GM12892 (cell line): ENCODE data around the gene COTL1.
"Not testable (repeated sequence)": the region's sequence is repeated elsewhere in the genome, so short reads cannot be mapped to it uniquely, and the experiment has no call there.

Source experiments
- DNase-seq: peaks from one replicate; pipeline ENCODE4 v3.0.0; 2011; ENCODE audit not compliant: insufficient read length
- FAIRE-seq: peaks from 2 replicates; lab custom pipeline; 2011; peaks lifted over from hg19 to GRCh38; lab: Jason Lieb, UNC
- POLR2A ChIP-seq: IDR thresholded peaks from 2 replicates; pipeline ENCODE4 v1.6.1; 2011; ENCODE audit warnings: low read depth, low read length, control low read depth
- POLR2AphosphoS5 ChIP-seq: IDR thresholded peaks from 2 replicates; pipeline ENCODE4 v1.6.1; 2011; ENCODE audit warnings: low read depth, low read length, control low read depth
- TAF1 ChIP-seq: IDR thresholded peaks from 2 replicates; pipeline ENCODE4 v1.6.1; 2011; ENCODE audit warnings: low read depth, mild to moderate bottlenecking, control low read depth, low read length, borderline replicate concordance

Gene COTL1

DNA sequence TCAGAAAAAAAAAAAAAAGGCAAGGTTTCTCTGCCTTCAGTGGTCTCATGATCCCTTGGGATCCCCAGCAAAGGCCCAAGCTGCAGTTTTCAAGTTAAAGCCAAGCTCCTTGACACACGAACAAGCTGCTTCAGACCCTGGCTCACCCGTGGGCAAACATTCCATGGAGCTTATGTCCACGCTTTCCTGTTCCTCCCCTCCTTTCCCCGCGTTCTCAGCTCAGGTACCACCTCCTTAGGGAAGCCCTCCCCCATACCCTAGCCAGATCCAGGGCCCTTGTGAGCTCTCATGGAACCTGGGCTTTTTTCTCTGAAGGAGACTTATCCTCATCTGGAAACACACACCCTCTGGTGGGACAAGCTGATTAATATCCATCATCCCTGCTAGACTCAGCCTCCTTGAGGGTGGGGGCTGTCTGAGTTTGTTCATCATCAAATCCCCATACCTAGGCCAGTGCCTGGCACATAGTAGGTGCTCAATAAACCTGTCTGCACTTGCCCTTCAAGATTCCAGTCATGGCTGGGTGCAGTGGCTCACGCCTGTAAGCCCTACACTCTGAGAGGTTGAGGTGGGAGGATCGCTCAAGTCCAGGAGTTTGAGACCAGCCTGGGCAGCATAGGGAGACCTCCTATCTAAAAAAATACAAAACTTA, 54.7 kb downstream of the COTL1 start:
- TF ChIP-seq TAF1 (no peak), POLR2A (no peak; the same call in 1 of the 2 replicates), POLR2AphosphoS5 (peak; percentile 32)
- no peak for FAIRE-seq
- DNase-seq, result no peak

DNA sequence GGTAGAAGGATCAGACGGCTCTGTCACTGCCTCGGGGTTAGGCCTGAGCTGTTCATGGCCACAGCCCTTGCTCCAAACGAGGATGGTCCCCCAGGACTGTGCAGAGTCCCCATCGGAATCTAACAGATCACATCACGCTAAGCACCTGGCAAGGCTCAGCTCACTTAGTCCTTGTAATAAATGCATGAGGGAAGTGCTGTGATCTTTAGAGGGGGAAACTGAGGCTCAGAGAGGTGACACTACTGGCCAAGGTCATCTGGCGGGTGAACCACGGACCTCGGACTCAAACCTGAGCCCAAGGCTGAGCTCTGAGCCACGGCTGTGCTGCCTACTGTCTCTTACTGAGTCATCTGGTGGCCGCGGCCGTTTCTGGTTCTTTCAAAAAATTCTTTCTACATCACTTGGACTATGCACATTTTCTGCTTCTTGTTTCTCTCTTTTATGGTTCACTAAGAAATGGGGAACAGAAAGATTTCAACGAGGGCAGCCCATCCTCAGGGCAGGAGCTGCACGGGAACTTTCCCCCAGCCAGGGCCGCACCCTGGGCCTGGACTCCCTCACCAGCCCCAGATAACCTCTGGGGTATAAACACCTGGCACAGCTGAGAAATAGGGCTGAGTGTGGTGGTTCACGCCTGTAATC, 55.6 kb downstream of the COTL1 start:
- FAIRE-seq (no peak), DNase-seq (peak; percentile 46)
- TF ChIP-seq POLR2A (no peak), POLR2AphosphoS5 (no peak; the same call in 1 of the 2 replicates), TAF1 (no peak)

DNA sequence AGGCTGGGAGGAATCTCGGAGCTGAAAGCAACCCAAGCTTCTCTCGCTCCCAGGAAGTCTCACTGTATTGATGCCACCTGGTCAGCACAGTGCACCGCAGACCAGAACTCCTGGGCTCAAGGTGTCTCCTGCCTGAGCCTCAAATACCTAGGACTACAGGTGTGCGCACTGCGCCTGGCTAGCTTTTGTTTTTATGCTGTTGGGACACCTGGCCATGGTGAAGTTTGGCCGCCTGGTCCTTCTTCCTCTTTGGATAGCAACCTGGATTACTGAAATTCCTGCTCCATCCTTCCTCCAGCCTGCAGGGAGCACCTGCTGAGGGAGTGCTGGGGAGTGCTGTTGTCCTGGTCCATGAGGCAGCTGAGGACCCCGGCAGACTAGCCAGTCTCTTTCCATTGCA, 56.6 kb downstream of the COTL1 start:
- FAIRE-seq, result no peak
- DNase-seq, result no peak
- TF ChIP-seq TAF1, result no peak
- peak; percentile 8; the same call in 1 of the 2 replicates for TF ChIP-seq POLR2AphosphoS5
- peak; percentile 44; the same call in 1 of the 2 replicates for TF ChIP-seq POLR2A

DNA sequence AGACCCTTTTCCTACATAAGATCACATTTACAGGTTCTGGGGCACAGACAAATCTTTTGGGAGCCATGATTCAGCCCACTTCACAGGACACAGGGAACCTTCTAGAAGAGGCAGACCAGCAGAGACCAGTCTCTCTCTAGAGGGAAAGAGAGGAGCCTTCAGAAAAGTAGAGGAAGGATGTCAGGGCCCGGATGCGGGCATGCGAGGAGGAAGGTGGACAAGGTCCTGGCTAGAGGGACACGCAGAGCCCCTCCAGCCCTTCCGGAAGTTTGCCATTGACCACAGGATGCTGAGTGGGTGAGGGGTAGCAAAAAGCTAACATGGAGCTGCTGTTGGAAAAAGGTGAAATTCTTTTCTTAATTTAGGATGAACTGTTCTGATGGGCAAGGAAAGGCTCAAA, 57.6 kb downstream of the COTL1 start:
- TF ChIP-seq TAF1, result no peak
- no peak for TF ChIP-seq POLR2A
- TF ChIP-seq POLR2AphosphoS5, result no peak
- FAIRE-seq (no peak), DNase-seq (no peak)

DNA sequence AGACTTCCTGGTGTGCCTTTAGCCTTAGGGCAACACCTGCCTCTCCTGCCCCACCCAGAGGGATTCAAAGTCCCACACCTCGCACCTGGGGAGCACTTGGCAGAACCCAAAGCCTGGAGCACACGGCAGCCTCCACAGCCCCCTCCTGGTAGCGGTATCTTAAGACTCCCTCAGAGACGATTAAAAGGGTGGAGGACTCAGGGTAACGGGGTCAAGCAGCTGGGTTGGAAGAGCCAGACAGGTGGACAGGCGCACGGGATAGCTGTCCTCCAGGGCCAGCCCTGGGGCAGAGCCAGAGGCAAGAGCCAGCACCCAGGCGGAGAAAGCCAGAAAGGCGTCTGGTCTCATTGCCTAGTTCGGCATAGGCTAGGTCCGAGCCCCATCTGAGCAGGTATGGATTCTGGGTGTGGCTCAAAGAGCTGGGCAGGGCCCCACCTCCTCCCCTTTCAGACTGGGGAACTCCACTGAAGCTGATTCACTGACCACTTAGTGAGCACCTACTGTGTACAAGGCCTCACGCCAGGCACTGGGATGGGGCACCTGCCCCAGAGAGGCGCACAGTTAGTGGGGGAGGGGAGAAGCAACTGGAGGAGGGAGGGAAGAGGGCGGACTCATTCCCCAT, 58.5 kb downstream of the COTL1 start:
- DNase-seq, result no peak
- TF ChIP-seq TAF1 (no peak), POLR2A (no peak), POLR2AphosphoS5 (no peak; the same call in 1 of the 2 replicates)
- no peak for FAIRE-seq

DNA sequence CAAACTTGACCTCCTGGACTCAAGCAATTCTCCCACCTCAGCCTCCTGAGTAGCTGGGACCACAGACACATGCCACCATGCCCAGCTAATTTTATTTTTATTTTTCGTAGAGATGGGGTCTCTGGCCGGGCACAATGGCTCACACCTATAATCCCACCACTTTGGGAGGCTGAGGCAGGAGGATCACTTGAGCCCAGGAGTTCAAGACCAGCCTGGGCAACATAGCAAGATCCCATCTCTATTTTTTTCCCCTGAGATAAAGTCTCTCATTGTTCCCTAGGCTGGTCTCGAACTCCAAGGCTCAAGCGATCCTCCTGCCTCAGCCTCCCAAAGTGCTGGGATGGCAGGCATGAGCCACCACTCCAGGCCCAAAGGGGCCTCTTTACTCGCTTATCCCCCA, 59.0 kb downstream of the COTL1 start:
- DNase-seq, FAIRE-seq: not testable (repeated sequence)

DNA sequence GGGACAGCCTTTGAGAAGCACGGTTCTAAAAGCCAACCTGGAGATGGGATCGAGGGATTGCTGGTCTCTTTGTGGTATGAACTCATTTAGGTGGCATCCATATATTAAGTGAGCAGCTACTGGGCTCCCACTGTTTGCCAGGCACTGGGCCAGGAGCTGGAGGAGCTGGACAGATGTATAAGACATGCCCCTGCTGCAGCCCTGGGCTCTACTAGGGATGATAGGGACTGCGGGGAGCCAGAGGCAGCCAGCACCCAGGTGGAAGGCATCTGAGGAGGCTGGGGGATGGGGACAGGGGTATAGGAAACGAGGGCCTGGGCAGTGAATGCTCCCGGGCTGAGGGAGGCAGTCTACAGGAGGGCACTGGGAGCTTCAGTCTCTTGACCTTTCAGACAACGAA, 60.4 kb downstream of the COTL1 start:
- DNase-seq (no peak), FAIRE-seq (no peak)
- TF ChIP-seq TAF1 (no peak), POLR2A (no peak), POLR2AphosphoS5 (no peak)

DNA sequence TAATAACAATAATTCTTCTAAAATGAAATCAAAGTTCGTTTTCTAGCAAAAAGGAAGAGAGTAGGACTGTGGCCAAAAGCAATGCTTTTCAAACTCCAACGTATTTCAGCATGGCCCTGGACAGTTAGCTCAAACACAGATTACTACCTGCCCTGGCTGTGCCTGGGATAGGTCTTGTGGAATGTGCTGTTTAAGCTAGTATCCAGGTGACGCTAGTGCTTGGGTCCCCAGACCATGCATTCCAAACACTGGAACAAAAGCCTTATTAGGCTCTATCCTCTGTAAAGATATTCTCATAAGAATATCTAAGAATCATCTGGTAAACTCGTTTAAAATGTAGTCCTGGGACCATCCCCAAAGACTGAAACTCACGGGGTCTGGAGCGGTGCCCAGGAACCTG, 60.8 kb downstream of the COTL1 start:
- TF ChIP-seq TAF1, result no peak
- no peak for TF ChIP-seq POLR2AphosphoS5
- TF ChIP-seq POLR2A, result no peak
- no peak for FAIRE-seq
- no peak for DNase-seq

DNA sequence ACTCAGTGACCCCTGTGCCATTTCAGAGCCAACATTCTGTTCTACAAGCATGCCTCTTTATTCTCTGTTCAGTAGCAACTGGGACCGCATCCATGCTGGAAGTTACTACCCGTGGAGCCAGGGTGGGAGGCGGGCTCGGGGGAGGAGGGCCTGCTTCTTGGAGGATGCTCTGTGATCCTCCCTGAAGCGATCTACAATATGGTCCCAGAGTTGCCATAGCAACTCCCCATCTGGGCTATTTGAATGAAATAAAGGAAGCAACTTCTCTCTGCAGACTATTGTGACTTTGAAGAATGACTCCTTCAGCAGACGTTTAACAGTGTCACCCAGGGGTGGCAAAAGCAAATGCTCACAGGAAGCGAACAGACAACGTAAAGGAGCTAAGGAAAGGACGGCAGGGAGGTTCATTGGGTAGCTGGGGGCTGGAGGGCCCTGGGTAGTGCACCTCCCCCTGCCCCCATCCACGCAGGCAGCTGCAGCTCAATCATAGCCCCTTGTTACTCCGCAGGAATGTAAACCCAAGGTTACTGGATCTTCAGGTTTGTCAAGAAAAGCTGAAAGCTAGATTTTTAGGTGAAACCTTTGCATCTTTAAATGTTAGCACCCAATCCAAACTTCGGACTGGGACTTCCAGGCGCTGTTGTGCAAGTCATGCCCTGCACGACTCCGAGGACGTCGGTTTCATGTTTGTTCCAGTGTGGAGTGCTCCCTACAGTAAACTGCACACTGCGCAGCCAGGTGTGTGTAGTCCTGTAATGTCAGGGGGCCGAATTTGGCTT, 62.3 kb downstream of the COTL1 start:
- TF ChIP-seq TAF1, result no peak
- no peak for TF ChIP-seq POLR2AphosphoS5
- no peak for TF ChIP-seq POLR2A
- no peak for FAIRE-seq
- DNase-seq, result no peak

DNA sequence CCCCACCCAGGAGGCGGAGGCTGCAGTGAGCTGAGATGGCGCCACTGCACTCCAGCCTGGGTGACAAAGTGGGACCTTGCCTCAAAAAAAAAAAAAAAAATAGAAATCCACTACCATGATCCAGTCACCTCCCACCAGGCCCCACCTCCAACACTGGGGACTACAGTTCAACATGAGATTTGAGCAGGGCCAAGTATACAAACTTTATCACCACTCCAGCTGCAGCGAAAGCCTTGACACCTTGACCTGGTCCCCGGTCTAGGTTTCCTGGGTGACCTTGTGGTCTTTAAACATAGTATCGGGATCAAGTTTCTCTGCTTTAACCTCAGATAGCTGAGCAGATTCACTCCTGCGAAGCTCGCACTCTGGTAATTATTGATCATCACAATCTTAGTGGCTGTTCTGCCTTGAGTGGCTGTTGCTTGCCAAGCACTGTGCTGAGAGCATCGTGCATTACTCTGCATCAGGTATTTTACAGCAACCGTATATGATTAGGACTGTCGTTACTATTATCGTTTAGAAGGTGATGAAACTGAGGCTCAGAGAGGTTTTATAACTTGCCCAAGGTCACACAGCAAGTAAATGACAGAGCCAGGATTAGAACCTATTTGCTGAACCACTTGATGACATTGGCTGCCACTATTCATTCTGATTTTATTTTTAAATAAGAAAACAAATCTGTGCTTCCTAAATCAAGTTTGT, 63.1 kb downstream of the COTL1 start:
- no peak for TF ChIP-seq TAF1
- TF ChIP-seq POLR2AphosphoS5, result no peak
- no peak for TF ChIP-seq POLR2A
- FAIRE-seq, result no peak
- no peak for DNase-seq

DNA sequence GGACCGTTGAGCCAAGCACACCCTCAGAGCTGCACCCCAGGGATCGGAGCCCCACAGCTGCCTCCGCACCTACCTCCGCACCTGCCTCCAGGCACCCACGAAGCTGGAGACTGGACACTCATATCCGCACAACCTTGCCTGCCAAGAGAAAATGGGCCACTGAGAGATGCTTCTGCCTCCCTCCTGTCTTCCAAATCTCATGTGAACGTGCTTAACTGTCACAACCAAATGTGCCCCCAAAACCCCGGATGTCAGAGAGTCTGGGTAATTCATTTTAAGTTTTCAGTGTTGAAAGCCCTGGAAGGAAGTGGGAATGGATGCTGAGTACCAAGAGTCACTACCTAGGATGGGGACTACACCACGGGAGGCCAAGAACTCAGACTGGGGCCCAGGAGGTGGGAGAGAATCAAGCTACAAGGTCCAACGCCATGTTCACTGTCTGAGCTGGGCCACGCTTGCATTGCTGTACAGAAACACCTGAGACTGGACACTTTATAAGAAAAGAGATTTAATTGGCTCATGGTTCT, 63.9 kb downstream of the COTL1 start:
- TF ChIP-seq TAF1, result no peak
- TF ChIP-seq POLR2A, result no peak
- TF ChIP-seq POLR2AphosphoS5, result no peak

More for the DNA sequence above, 63.9 kb downstream of the COTL1 start:
- FAIRE-seq, result no peak
- no peak for DNase-seq
